ENCODE results near the gene DACT2.

Gene DACT2

DNA sequence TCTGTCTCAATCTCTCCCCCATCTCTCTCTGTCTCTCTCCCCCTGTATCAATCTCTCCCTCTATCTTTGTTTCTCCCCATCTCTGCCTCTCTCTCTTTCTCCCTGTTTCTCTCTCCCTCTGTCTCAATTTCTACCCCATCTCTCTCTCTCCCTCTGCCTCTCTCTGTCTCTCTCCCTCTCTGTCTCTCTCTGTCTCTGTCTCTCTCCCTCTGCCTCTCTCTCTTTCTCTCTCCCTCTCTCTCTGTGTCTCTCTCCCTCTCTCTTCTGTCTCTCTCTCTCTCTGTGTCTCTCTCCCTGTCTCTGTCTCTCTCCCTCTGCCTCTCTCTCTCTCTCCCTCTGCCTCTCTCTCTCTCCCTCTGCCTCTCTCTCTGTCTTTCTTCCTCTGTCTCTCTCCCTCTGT lies 62.6 kb downstream of the DACT2 start:
- DNase-seq, result no peak
